WTC11 (cell line): Measurements from ENCODE around the gene MYO18B. TPM values are rescaled to one million over a fixed set of nuclear protein-coding genes. Genes with fewer than 3 reads are reported as not detected.

Experiments
- ATAC-seq: fragments of 200-7000 bp; cut with Tn5 transposase; 2 replicates; pipeline ENCODE4 v1.10.0; 2021; ENCODE audit warnings: mild to moderate bottlenecking, moderate library complexity
- CTCF ChIA-PET: fragments of 300-600 bp; sonication (Branson Sonifier 250); formaldehyde crosslinking; loops from one replicate; lab custom pipeline; 2021; ENCODE audit warnings: antibody characterized with exemption; lab: Charles Lee
- POLR2A ChIA-PET: fragments of 350-600 bp; sonication (Branson Sonifier 250); formaldehyde crosslinking; loops from one replicate; lab custom pipeline; 2021; ENCODE audit warnings: antibody characterized with exemption; lab: Charles Lee
- DNase-seq: peaks from one replicate; pipeline ENCODE4 v3.0.0; 2021; ENCODE audit warnings: low spot score
- H3K27ac Mint-ChIP-seq: 2 replicates; pipeline ENCODE4 v1.8.0; 2021; ENCODE audit warnings: mixed read lengths
- H3K27me3 Mint-ChIP-seq: 2 replicates; pipeline ENCODE4 v1.8.0; 2021; ENCODE audit warnings: low read depth, mild to moderate bottlenecking, moderate library complexity, mixed read lengths
- H3K36me3 Mint-ChIP-seq: 2 replicates; pipeline ENCODE4 v1.8.0; 2021; ENCODE audit warnings: mixed read lengths
- H3K4me1 Mint-ChIP-seq: 2 replicates; pipeline ENCODE4 v1.8.0; 2022; ENCODE audit warnings: mixed read lengths
- H3K4me3 Mint-ChIP-seq: 2 replicates; pipeline ENCODE4 v1.8.0; 2021; ENCODE audit warnings: mild to moderate bottlenecking, moderate library complexity, mixed read lengths
- H3K9me3 Mint-ChIP-seq: 2 replicates; pipeline ENCODE4 v1.8.0; 2021; ENCODE audit warnings: mixed read lengths
- CBFB ChIP-seq: sonication (generic); formaldehyde crosslinking; IDR thresholded peaks from 2 replicates; pipeline ENCODE4 v1.8.1; 2022; ENCODE audit warnings: mild to moderate bottlenecking, low read depth, missing genetic modification reagents
- CREB1 ChIP-seq: sonication (generic); formaldehyde crosslinking; IDR thresholded peaks from 2 replicates; pipeline ENCODE4 v1.8.0; 2023; ENCODE audit warnings: mild to moderate bottlenecking, missing genetic modification reagents
- ELF4 ChIP-seq: sonication (generic); formaldehyde crosslinking; IDR thresholded peaks from 2 replicates; pipeline ENCODE4 v1.8.1; 2022; ENCODE audit warnings: low read depth, mild to moderate bottlenecking, moderate library complexity, missing genetic modification reagents
- FOXP1 ChIP-seq: sonication (generic); formaldehyde crosslinking; IDR thresholded peaks from 2 replicates; pipeline ENCODE4 v1.8.0; 2022; ENCODE audit warnings: missing genetic modification reagents, mild to moderate bottlenecking, moderate library complexity, borderline replicate concordance
- JAZF1 ChIP-seq: fragments of 250-450 bp; sonication (Bioruptor Pico); IDR thresholded peaks from 2 replicates; pipeline ENCODE4 v1.9.0; 2021; ENCODE audit warnings: moderate library complexity, mild to moderate bottlenecking, inconsistent platforms
- KAT7 ChIP-seq: sonication (generic); formaldehyde crosslinking; IDR thresholded peaks from 2 replicates; pipeline ENCODE4 v1.8.1; 2023; ENCODE audit warnings: missing genetic modification reagents, mild to moderate bottlenecking, borderline replicate concordance
- NFATC4 ChIP-seq: fragments of 250-450 bp; sonication (Bioruptor Pico); IDR thresholded peaks from 2 replicates; pipeline ENCODE4 v1.9.0; 2021; ENCODE audit warnings: mild to moderate bottlenecking
- NR2C2 ChIP-seq: sonication (generic); formaldehyde crosslinking; IDR thresholded peaks from 2 replicates; pipeline ENCODE4 v1.8.0; 2022; ENCODE audit warnings: mild to moderate bottlenecking, missing genetic modification reagents
- RELA ChIP-seq: sonication (generic); formaldehyde crosslinking; IDR thresholded peaks from 2 replicates; pipeline ENCODE4 v1.8.1; 2022; ENCODE audit warnings: missing genetic modification reagents, mild to moderate bottlenecking, borderline replicate concordance
- SMAD3 ChIP-seq: sonication (generic); formaldehyde crosslinking; IDR thresholded peaks from 2 replicates; pipeline ENCODE4 v1.8.0; 2022; ENCODE audit warnings: missing genetic modification reagents, mild to moderate bottlenecking, borderline replicate concordance
- SMAD4 ChIP-seq: sonication (generic); formaldehyde crosslinking; IDR thresholded peaks from 2 replicates; pipeline ENCODE4 v1.8.0; 2022; ENCODE audit warnings: mild to moderate bottlenecking, missing genetic modification reagents
- SOX15 ChIP-seq: fragments of 250-450 bp; sonication (Bioruptor Pico); IDR thresholded peaks from 2 replicates; pipeline ENCODE4 v1.9.0; 2021; ENCODE audit warnings: mild to moderate bottlenecking
- SP1 ChIP-seq: sonication (generic); formaldehyde crosslinking; conservative IDR thresholded peaks from 2 replicates; pipeline ENCODE4 v1.8.1; 2022; ENCODE audit warnings: missing genetic modification reagents
- TCF7 ChIP-seq: sonication (generic); formaldehyde crosslinking; IDR thresholded peaks from 2 replicates; pipeline ENCODE4 v1.8.0; 2022; ENCODE audit warnings: mild to moderate bottlenecking, low read depth, missing genetic modification reagents, moderate library complexity
- TP53 ChIP-seq: sonication (generic); formaldehyde crosslinking; IDR thresholded peaks from 2 replicates; pipeline ENCODE4 v1.8.1; 2023; ENCODE audit warnings: mild to moderate bottlenecking, missing genetic modification reagents
- ZBTB21 ChIP-seq: sonication (generic); formaldehyde crosslinking; IDR thresholded peaks from 2 replicates; pipeline ENCODE4 v1.8.1; 2023; ENCODE audit warnings: mild to moderate bottlenecking, missing genetic modification reagents, borderline replicate concordance
- ZNF317 ChIP-seq: sonication (generic); formaldehyde crosslinking; IDR thresholded peaks from 2 replicates; pipeline ENCODE4 v1.8.1; 2023; ENCODE audit warnings: low read depth, mild to moderate bottlenecking, moderate library complexity, missing genetic modification reagents, borderline replicate concordance
- ZNF396 ChIP-seq: fragments of 250-450 bp; sonication (Bioruptor Pico); IDR thresholded peaks from 2 replicates; pipeline ENCODE4 v1.8.0; 2021; ENCODE audit warnings: mild to moderate bottlenecking, moderate library complexity, borderline replicate concordance
- ZNF423 ChIP-seq: fragments of 250-450 bp; sonication (Bioruptor Pico); IDR thresholded peaks from 2 replicates; pipeline ENCODE4 v2.1.2; 2022; ENCODE audit warnings: mild to moderate bottlenecking, moderate library complexity
- total RNA-seq: library from RNA; stranded (reverse); gene quantifications from 3 replicates; pipeline ENCODE4 v1.2.3, GENCODE V29; 2021
- TF ChIP-seq, protein P1 (sequence below): fragments of 200-600 bp; IDR thresholded peaks from 2 replicates; pipeline ENCODE4 v1.8.0; 2022; ENCODE audit warnings: antibody characterized with exemption
- TF ChIP-seq, protein P2 (sequence below): sonication (generic); formaldehyde crosslinking; IDR thresholded peaks from 2 replicates; pipeline ENCODE4 v1.8.1; 2022; ENCODE audit warnings: missing genetic modification reagents, borderline replicate concordance
- TF ChIP-seq, protein P3 (sequence below): fragments of 250-450 bp; sonication (Bioruptor Pico); IDR thresholded peaks from 2 replicates; pipeline ENCODE4 v1.9.0; 2021; ENCODE audit warnings: mild to moderate bottlenecking
- TF ChIP-seq, protein P4 (sequence below): sonication (generic); formaldehyde crosslinking; IDR thresholded peaks from 2 replicates; pipeline ENCODE4 v1.8.1; 2023; ENCODE audit warnings: mild to moderate bottlenecking, missing genetic modification reagents
- TF ChIP-seq, protein P5 (sequence below): sonication (generic); formaldehyde crosslinking; IDR thresholded peaks from 2 replicates; pipeline ENCODE4 v1.8.1; 2022; ENCODE audit warnings: low read depth, mild to moderate bottlenecking, moderate library complexity, missing genetic modification reagents, borderline replicate concordance
- TF ChIP-seq, protein P6 (sequence below): sonication (generic); formaldehyde crosslinking; IDR thresholded peaks from 2 replicates; pipeline ENCODE4 v1.8.1; 2023; ENCODE audit warnings: mild to moderate bottlenecking, missing genetic modification reagents, moderate library complexity
- TF ChIP-seq, protein P7 (sequence below): sonication (generic); formaldehyde crosslinking; IDR thresholded peaks from 2 replicates; pipeline ENCODE4 v1.8.1; 2022; ENCODE audit warnings: mild to moderate bottlenecking, missing genetic modification reagents, moderate library complexity, borderline replicate concordance

The MYO18B gene
- total RNA-seq, 1 experiment from 2014 or later = 0.96 TPM

DNA sequence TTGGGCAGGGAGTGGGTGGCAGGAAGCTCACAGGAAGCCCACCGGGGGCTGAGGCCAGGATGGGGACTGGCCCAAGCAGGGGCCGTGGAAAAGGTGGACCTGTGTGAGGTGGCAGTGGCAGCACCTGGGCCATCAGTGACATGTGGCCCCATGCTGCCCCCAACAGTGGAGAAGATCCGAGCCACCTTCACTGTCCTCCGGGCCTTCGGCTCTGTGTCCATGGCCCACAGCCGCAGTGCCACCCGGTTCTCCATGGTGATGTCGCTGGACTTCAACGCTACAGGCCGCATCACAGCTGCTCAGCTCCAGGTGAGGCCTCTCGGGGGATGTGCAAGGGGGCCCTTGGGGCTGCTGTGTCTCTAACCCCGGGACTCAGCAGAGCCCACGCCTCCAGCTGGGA lies 37.9 kb downstream of the MYO18B start (continued):
- TF ChIP-seq NR2C2 = no peak
- TF ChIP-seq, protein P1, sequence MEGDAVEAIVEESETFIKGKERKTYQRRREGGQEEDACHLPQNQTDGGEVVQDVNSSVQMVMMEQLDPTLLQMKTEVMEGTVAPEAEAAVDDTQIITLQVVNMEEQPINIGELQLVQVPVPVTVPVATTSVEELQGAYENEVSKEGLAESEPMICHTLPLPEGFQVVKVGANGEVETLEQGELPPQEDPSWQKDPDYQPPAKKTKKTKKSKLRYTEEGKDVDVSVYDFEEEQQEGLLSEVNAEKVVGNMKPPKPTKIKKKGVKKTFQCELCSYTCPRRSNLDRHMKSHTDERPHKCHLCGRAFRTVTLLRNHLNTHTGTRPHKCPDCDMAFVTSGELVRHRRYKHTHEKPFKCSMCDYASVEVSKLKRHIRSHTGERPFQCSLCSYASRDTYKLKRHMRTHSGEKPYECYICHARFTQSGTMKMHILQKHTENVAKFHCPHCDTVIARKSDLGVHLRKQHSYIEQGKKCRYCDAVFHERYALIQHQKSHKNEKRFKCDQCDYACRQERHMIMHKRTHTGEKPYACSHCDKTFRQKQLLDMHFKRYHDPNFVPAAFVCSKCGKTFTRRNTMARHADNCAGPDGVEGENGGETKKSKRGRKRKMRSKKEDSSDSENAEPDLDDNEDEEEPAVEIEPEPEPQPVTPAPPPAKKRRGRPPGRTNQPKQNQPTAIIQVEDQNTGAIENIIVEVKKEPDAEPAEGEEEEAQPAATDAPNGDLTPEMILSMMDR = no peak
- TF ChIP-seq, protein P2, sequence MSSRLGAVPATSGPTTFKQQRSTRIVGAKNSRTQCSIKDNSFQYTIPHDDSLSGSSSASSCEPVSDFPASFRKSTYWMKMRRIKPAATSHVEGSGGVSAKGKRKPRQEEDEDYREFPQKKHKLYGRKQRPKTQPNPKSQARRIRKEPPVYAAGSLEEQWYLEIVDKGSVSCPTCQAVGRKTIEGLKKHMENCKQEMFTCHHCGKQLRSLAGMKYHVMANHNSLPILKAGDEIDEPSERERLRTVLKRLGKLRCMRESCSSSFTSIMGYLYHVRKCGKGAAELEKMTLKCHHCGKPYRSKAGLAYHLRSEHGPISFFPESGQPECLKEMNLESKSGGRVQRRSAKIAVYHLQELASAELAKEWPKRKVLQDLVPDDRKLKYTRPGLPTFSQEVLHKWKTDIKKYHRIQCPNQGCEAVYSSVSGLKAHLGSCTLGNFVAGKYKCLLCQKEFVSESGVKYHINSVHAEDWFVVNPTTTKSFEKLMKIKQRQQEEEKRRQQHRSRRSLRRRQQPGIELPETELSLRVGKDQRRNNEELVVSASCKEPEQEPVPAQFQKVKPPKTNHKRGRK (CRISPR knock-in tag) = no peak
- TF ChIP-seq ZNF317 = no peak
- TF ChIP-seq, protein P3, sequence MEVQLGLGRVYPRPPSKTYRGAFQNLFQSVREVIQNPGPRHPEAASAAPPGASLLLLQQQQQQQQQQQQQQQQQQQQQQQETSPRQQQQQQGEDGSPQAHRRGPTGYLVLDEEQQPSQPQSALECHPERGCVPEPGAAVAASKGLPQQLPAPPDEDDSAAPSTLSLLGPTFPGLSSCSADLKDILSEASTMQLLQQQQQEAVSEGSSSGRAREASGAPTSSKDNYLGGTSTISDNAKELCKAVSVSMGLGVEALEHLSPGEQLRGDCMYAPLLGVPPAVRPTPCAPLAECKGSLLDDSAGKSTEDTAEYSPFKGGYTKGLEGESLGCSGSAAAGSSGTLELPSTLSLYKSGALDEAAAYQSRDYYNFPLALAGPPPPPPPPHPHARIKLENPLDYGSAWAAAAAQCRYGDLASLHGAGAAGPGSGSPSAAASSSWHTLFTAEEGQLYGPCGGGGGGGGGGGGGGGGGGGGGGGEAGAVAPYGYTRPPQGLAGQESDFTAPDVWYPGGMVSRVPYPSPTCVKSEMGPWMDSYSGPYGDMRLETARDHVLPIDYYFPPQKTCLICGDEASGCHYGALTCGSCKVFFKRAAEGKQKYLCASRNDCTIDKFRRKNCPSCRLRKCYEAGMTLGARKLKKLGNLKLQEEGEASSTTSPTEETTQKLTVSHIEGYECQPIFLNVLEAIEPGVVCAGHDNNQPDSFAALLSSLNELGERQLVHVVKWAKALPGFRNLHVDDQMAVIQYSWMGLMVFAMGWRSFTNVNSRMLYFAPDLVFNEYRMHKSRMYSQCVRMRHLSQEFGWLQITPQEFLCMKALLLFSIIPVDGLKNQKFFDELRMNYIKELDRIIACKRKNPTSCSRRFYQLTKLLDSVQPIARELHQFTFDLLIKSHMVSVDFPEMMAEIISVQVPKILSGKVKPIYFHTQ (CRISPR knock-in tag) = no peak
- TF ChIP-seq JAZF1 (CRISPR knock-in tag) = no peak
- TF ChIP-seq, protein P4, sequence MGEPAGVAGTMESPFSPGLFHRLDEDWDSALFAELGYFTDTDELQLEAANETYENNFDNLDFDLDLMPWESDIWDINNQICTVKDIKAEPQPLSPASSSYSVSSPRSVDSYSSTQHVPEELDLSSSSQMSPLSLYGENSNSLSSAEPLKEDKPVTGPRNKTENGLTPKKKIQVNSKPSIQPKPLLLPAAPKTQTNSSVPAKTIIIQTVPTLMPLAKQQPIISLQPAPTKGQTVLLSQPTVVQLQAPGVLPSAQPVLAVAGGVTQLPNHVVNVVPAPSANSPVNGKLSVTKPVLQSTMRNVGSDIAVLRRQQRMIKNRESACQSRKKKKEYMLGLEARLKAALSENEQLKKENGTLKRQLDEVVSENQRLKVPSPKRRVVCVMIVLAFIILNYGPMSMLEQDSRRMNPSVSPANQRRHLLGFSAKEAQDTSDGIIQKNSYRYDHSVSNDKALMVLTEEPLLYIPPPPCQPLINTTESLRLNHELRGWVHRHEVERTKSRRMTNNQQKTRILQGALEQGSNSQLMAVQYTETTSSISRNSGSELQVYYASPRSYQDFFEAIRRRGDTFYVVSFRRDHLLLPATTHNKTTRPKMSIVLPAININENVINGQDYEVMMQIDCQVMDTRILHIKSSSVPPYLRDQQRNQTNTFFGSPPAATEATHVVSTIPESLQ (CRISPR knock-in tag) = no peak
- TF ChIP-seq CBFB (CRISPR knock-in tag) = no peak

DNA sequence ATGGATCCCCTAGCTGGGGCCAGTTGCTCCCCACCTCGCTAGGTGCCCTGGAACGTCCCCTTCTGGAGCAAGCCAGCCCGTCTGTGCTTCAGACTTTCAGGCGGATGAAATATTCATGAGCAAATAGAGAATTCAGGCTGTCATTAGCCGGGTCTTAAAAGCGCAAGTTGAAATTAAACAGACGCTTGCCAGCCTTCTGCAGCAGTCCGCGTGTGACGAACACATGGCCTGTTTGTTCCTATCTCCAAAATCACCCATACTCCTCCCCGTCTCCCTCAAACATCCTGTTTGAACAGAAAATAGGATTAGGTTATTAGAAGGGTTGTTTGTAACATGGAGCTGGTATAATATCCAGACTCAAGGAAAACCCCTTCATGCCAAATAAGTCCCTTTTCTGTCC lies 38.7 kb downstream of the MYO18B start:
- CTCF ChIA-PET = no interaction called here
- Mint-ChIP-seq H3K36me3 (no peaks in the 10 kb centered on the region), H3K9me3 (no peaks in the 10 kb centered on the region), H3K27me3 (no peaks in the 10 kb centered on the region), H3K4me3 (no peak overlapping the region), H3K27ac (no peak overlapping the region), H3K4me1 (no peaks in the 10 kb centered on the region; the same call in 1 of the 2 replicates)
- TF ChIP-seq, protein P5, sequence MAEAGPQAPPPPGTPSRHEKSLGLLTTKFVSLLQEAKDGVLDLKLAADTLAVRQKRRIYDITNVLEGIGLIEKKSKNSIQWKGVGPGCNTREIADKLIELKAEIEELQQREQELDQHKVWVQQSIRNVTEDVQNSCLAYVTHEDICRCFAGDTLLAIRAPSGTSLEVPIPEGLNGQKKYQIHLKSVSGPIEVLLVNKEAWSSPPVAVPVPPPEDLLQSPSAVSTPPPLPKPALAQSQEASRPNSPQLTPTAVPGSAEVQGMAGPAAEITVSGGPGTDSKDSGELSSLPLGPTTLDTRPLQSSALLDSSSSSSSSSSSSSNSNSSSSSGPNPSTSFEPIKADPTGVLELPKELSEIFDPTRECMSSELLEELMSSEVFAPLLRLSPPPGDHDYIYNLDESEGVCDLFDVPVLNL (CRISPR knock-in tag) = no peak
- TF ChIP-seq ELF4 (CRISPR knock-in tag) = no peak
- TF ChIP-seq ZBTB21 (CRISPR knock-in tag) = no peak
- TF ChIP-seq, protein P6, sequence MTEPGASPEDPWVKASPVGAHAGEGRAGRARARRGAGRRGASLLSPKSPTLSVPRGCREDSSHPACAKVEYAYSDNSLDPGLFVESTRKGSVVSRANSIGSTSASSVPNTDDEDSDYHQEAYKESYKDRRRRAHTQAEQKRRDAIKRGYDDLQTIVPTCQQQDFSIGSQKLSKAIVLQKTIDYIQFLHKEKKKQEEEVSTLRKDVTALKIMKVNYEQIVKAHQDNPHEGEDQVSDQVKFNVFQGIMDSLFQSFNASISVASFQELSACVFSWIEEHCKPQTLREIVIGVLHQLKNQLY (CRISPR knock-in tag) = no peak
- TF ChIP-seq, protein P7, sequence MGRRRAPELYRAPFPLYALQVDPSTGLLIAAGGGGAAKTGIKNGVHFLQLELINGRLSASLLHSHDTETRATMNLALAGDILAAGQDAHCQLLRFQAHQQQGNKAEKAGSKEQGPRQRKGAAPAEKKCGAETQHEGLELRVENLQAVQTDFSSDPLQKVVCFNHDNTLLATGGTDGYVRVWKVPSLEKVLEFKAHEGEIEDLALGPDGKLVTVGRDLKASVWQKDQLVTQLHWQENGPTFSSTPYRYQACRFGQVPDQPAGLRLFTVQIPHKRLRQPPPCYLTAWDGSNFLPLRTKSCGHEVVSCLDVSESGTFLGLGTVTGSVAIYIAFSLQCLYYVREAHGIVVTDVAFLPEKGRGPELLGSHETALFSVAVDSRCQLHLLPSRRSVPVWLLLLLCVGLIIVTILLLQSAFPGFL (CRISPR knock-in tag) = no peak
- TF ChIP-seq RELA = no peak
- no peak for TF ChIP-seq SMAD3 (CRISPR knock-in tag)
- no peak for TF ChIP-seq CREB1 (CRISPR knock-in tag)
- TF ChIP-seq ZNF423 (CRISPR knock-in tag) = no peak
- TF ChIP-seq KAT7 (CRISPR knock-in tag) = no peak
- no peak for TF ChIP-seq TP53 (CRISPR knock-in tag)
- no peak for TF ChIP-seq NFATC4 (CRISPR knock-in tag)
- no peak for TF ChIP-seq SMAD4
- TF ChIP-seq TCF7 (CRISPR knock-in tag) = no peak
- TF ChIP-seq FOXP1 (CRISPR knock-in tag) = no peak
- no peak for TF ChIP-seq ZNF396
- no peak for TF ChIP-seq SOX15 (CRISPR knock-in tag)
- TF ChIP-seq SP1 (CRISPR knock-in tag) = no peak
- POLR2A ChIA-PET = no interaction called here
- no peak for DNase-seq
- ATAC-seq = no peak
